Heart right ventricle (tissue), 16 donors: Measurements from ENCODE around the gene PSEN2. TPM values are rescaled to one million over a fixed set of nuclear protein-coding genes. Genes with fewer than 3 reads are reported as not detected.
"Not testable (repeated sequence)": the region's sequence is repeated elsewhere in the genome, so short reads cannot be mapped to it uniquely, and the experiment has no call there.

Experiments
- ATAC-seq, 8 donors: fragments of 200-7000 bp; cut with Tn5 transposase; one replicate each; pipeline ENCODE4 v1.9.1; 2020; ENCODE audit warnings: mild to moderate bottlenecking in 8 of 8, moderate library complexity in 8 of 8, moderate number of reproducible peaks in 1 of 8
- DNase-seq, 2 donors: peaks; one replicate each; pipeline ENCODE4 v3.0.0-alpha.2; 2020
- H3K27ac ChIP-seq, 10 donors: fragments of 200-600 bp; sonication (generic) in 2 of 10; one replicate each; pipeline versions ENCODE4 v1.5.0 to v1.8.0; 2020 to 2022; ENCODE audit warnings: mild to moderate bottlenecking in 3 of 10
- H3K27me3 ChIP-seq, 7 donors: fragments of 200-600 bp; one replicate each; pipeline ENCODE4 v1.8.0; 2021 to 2022; ENCODE audit warnings: mild to moderate bottlenecking in 2 of 7
- H3K36me3 ChIP-seq, 9 donors: fragments of 200-600 bp; sonication (generic) in 1 of 9; one replicate each; pipeline versions ENCODE4 v1.5.0 to v1.8.0; 2020 to 2022; ENCODE audit warnings: mild to moderate bottlenecking in 2 of 9
- H3K4me1 ChIP-seq, 9 donors: fragments of 200-600 bp; sonication (generic) in 1 of 9; one replicate each; pipeline versions ENCODE4 v1.5.0 to v1.8.0; 2020 to 2022; ENCODE audit warnings: mild to moderate bottlenecking in 4 of 9
- H3K4me3 ChIP-seq, 10 donors: fragments of 200-600 bp; sonication (generic) in 2 of 10; one replicate each; pipeline versions ENCODE4 v1.5.0 to v1.8.0; 2020 to 2022; ENCODE audit warnings: mild to moderate bottlenecking in 7 of 10, moderate library complexity in 2 of 10
- H3K9me3 ChIP-seq, 11 donors: fragments of 200-600 bp in 10 of 11; sonication (generic) in 2 of 11; one replicate each; pipeline versions ENCODE4 v1.5.0 to v1.8.0; 2013 to 2022; ENCODE audit warnings: mild to moderate bottlenecking in 2 of 11, control low read depth in 1 of 11, moderate library complexity in 1 of 11
- WGBS, 2 donors: extraction: QIAGEN DNeasy Blood & Tissue Kit; methylation state at CpG; one replicate each; pipeline ENCODE4 v1.1.7; 2013; ENCODE audit warnings: inconsistent platforms in 1 of 2; 5-methylcytosine and 5-hydroxymethylcytosine counted together
- intact Hi-C, 10 donors: fragments of 100-400 bp; cut with DNase I; formaldehyde crosslinking; loops; one replicate each; pipeline versions ENCODE4 v1.11.1 to v1.14.2; 2022
- polyA plus RNA-seq, 2 donors: library from polyadenylated mRNA; stranded (reverse); fragments of 200-250 nt; gene quantifications; one replicate each; pipeline ENCODE4 v1.2.3, GENCODE V29; 2013
- total RNA-seq, 10 donors: library from RNA; stranded (reverse); fragmentation: NEBNext Ultra II Directional in 3 of 10; extraction: Animal tissue kit (Norgen Biotek cat#: 25700) in 3 of 10; gene quantifications; one replicate each; pipeline versions ENCODE4 v1.2.1 to v1.2.4, GENCODE V29; 2021 to 2023
- TF ChIP-seq, protein P1 (sequence below), 9 donors: fragments of 200-600 bp; sonication (generic) in 2 of 9; IDR thresholded peaks; one replicate each; pipeline versions ENCODE4 v1.5.0 to v1.8.0; 2021 to 2022; ENCODE audit warnings: antibody characterized with exemption in 9 of 9, mild to moderate bottlenecking in 5 of 9, moderate library complexity in 1 of 9
- donor health status: Arrhythmogenic right ventricular cardiomyopathy.
- donor health status: ischemic (EF 13 %, LVEDD 7.1; RV severe dilation, severe dysfunction).
- donor health status: healthy with polysubstance abuse.
- donor health status: DM: no; HTN: yes; CAD: no.
- donor health status: DM: no; HTN: no; CAD: no.
- donor health status: ischemic (EF 25% LVEDD 6.9; RV normal size, moderate dysfunction).
- donor health status: ischemic (EF 25% LVEDD 5.7; RV mildly dilated, moderate dysfunction).
- donor health status: healthy.
- donor health status: DM: yes; HTN: yes; CAD: no.
- donor health status: Ischemic cardiomyopathy.
- donor health status: ischemic (EF 35%, LVEDD 5.7; RV mildly dilated, moderate dysfunction).
- donor health status: nonischemic (EF 11% LVEDD 7.7; RV severe dilation, severe dysfunction).
- donor health status: DM: yes; HTN: yes; CAD: no.
- donor health status: PGD.
- donor health status: ischemic (EF 29% LVEDD 5.4; RV normal size, mild dysfunction).
- donor health status: nonischemic (EF 23%, LVEDD 6.1; RV moderate dilation, normal function).

PSEN2 gene
- total and polyA plus RNA-seq, 12 donors = 12.9 to 25.8 (median 19.2) TPM

DNA sequence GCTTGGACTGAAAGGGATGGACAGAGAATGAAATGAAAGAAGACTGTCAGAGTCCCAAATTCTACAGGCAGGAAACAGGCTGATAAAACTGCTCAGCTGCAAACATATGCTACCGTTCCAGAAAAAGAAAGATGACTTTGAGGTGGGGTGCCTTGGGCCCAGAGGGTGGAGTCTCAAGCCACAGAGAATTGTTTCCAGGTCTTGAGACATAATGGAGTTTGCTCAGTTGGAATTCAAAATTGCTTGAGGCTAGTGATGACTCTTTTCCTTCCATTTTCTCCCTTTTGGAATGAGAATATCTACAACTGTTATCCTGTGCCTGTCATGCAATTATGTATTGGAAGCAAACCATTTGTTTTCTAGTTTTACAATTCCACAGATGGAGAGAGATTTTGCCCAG is 23.6 kb upstream of the PSEN2 start:
- Histone ChIP-seq H3K27me3 (no peaks in the 10 kb centered on the region), H3K4me1 (no peaks in the 10 kb centered on the region), H3K27ac (no peak overlapping the region), H3K4me3 (no peak overlapping the region), H3K36me3 (no peaks in the 10 kb centered on the region), H3K9me3 (peaks cover 0 to 5% (median 0%) of the 10 kb centered on the region in 11 donors)
- ATAC-seq (no peak), DNase-seq (no peak)
- WGBS, 2 donors = 32 to 50% methylated on average over 1 of the region's 1 CpG
- TF ChIP-seq, protein P1, sequence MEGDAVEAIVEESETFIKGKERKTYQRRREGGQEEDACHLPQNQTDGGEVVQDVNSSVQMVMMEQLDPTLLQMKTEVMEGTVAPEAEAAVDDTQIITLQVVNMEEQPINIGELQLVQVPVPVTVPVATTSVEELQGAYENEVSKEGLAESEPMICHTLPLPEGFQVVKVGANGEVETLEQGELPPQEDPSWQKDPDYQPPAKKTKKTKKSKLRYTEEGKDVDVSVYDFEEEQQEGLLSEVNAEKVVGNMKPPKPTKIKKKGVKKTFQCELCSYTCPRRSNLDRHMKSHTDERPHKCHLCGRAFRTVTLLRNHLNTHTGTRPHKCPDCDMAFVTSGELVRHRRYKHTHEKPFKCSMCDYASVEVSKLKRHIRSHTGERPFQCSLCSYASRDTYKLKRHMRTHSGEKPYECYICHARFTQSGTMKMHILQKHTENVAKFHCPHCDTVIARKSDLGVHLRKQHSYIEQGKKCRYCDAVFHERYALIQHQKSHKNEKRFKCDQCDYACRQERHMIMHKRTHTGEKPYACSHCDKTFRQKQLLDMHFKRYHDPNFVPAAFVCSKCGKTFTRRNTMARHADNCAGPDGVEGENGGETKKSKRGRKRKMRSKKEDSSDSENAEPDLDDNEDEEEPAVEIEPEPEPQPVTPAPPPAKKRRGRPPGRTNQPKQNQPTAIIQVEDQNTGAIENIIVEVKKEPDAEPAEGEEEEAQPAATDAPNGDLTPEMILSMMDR (IDR thresholded peaks at IDR 0.05) = no peak
- intact Hi-C loops = no loop called here

DNA sequence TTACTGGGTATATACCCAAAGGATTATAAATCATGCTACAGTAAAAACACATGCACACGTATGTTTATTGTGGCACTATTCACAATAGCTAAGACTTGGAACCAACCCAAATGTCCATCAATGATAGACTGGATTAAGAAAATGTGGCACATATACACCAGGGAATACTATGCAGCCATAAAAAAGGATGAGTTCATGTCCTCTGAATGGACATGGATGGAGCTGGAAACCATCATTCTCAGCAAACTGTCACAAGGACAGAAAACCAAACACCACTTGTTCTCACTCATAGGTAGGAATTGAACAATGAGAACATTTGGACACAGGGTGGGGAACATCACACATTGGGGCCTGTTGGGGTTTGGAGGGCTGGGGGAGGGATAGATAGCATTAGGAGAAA is 15.9 kb upstream of the PSEN2 start:
- H3K36me3 ChIP-seq, DNase-seq, intact Hi-C loops, ATAC-seq, H3K9me3 ChIP-seq, H3K4me3 ChIP-seq, H3K27ac ChIP-seq, H3K4me1 ChIP-seq, H3K27me3 ChIP-seq: not testable (repeated sequence)
- WGBS, 2 donors = 84 to 96% methylated on average over 1 of the region's 1 CpG

DNA sequence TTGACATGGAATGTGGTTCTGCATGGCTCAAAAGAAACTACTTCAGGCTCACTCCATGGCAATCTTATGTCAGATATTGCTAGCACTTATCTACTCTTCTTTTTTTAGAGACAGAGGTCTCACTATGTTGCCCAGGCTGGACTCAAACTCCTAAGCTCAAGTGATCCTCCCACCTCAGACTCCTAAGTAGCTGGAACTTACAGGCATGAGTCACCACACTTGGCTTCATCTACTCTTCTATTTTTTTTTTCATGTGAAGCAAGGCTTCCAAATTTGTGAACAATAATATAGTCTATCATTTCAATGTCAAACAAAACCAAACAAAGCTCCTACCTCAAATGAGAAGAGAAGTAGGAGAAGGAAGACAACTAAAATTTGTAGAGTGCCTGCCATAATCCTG is 7.5 kb upstream of the PSEN2 start:
- Histone ChIP-seq H3K9me3 (no peaks in the 10 kb centered on the region), H3K4me3 (no peak overlapping the region), H3K4me1 (no peaks in the 10 kb centered on the region), H3K27ac (no peak overlapping the region), H3K27me3 (no peaks in the 10 kb centered on the region), H3K36me3 (no peaks in the 10 kb centered on the region)
- intact Hi-C loops = no loop called here
- no peak for DNase-seq
- TF ChIP-seq, protein P1 (IDR thresholded peaks at IDR 0.05) = no peak
- ATAC-seq = peak in 1 of 8 donors; percentile 29

DNA sequence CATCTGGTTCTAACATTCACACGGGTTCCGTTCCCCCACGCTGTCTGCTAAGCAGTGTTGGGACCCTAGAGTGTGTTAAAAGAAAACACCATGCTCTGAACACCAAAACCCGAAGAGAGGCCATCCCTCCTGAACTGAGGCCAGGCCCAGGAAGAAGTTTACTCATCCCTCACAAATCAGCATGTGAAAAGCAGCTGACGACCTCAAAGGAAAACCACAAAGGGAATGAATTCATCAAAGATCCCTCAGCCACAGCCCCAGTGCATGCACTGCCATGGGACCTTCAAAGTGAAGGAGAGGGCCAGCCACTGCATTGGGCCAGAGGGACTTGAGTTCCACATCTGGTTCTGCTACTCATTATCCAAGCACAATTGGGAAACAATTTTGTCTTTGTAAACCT is 7.0 kb upstream of the PSEN2 start:
- ATAC-seq (no peak), DNase-seq (no peak)
- Histone ChIP-seq H3K4me3 (no peak overlapping the region), H3K27ac (no peak overlapping the region), H3K36me3 (no peaks in the 10 kb centered on the region), H3K4me1 (no peaks in the 10 kb centered on the region), H3K27me3 (no peaks in the 10 kb centered on the region), H3K9me3 (no peaks in the 10 kb centered on the region)
- intact Hi-C loops = no loop called here
- TF ChIP-seq, protein P1 (IDR thresholded peaks at IDR 0.05) = no peak
- 66 to 83% methylated on average over 5 of the region's 5 CpGs for WGBS, 2 donors

DNA sequence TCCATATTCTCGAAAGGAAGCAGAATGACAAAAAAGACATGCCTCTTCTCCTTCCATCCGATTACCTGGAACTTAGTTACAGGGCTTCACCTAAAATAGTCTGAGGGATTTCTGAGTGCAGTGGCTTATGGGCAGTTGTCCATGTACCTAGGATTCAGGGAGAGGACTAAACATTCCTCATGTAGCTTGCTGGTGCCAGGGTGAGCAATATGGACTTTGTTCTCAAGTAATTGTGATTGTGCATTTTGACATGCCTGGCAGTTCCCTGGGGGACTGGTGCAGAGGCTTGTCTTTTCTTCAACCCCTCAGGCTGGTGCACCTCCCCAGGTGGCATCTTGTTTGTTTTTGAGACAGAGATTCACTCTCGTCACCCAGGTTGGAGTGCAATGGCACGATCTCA is 6.1 kb upstream of the PSEN2 start:
- H3K9me3 ChIP-seq = no peaks in the 10 kb centered on the region
- H3K27ac ChIP-seq = no peak overlapping the region
- no peaks in the 10 kb centered on the region for H3K27me3 ChIP-seq
- intact Hi-C loops = no loop called here
- no peak for ATAC-seq
- WGBS, 2 donors = 78 to 97% methylated on average over 4 of the region's 4 CpGs
- no peak overlapping the region for H3K4me3 ChIP-seq
- no peak for DNase-seq
- TF ChIP-seq, protein P1 (IDR thresholded peaks at IDR 0.05) = no peak
- no peaks in the 10 kb centered on the region for H3K4me1 ChIP-seq
- no peaks in the 10 kb centered on the region for H3K36me3 ChIP-seq
